OCI-LY3 (cell line): ENCODE data around the gene CASK.

Experiments
- H2AFZ ChIP-seq: fragments of 200-600, 300-600 bp; shearing (Covaris generic); 2 replicates; pipeline ENCODE4 v1.6.0; 2014; ENCODE audit warnings: antibody characterized with exemption, low read depth, low read length
- H3K27ac ChIP-seq: fragments of 200-600, 300-600 bp; sonication (generic); 2 replicates; pipeline ENCODE4 v1.5.1; 2014; ENCODE audit warnings: mild to moderate bottlenecking, low read length, moderate library complexity, mixed read lengths
- H3K27me3 ChIP-seq: fragments of 200-600, 300-600 bp; sonication (generic); 2 replicates; pipeline ENCODE4 v1.6.1; 2014; ENCODE audit warnings: low read depth, low read length, mixed read lengths
- H3K36me3 ChIP-seq: fragments of 200-600, 300-600 bp; sonication (generic); replicated peaks from 2 replicates; pipeline ENCODE3; 2014; ENCODE audit warnings: low read depth, low read length, mixed read lengths
- H3K4me1 ChIP-seq: fragments of 300-600, 200-600 bp; sonication (generic); 2 replicates; pipeline ENCODE4 v1.6.1; 2014; ENCODE audit warnings: low read length, mixed read lengths
- H3K4me2 ChIP-seq: fragments of 200-600, 300-600 bp; sonication (generic); 2 replicates; pipeline ENCODE4 v1.6.1; 2014; ENCODE audit warnings: low read length, mixed read lengths
- H3K4me3 ChIP-seq: fragments of 300-600, 200-600 bp; sonication (generic); 2 replicates; pipeline ENCODE4 v1.5.1; 2014; ENCODE audit warnings: antibody characterized with exemption, mild to moderate bottlenecking, low read length, moderate library complexity
- H3K79me2 ChIP-seq: fragments of 300-600, 200-600 bp; shearing (Covaris generic); 2 replicates; pipeline ENCODE4 v1.6.1; 2014; ENCODE audit warnings: mild to moderate bottlenecking, low read length, mixed read lengths
- H3K9ac ChIP-seq: fragments of 300-600, 200-600 bp; shearing (Covaris generic); 2 replicates; pipeline ENCODE4 v1.6.0; 2014; ENCODE audit warnings: mild to moderate bottlenecking, low read length, moderate library complexity
- H3K9me3 ChIP-seq: fragments of 200-600, 300-600 bp; shearing (Covaris generic); 2 replicates; pipeline ENCODE4 v1.6.1; 2014; ENCODE audit warnings: low read length, mixed read lengths; ENCODE audit not compliant: insufficient read depth
- H4K20me1 ChIP-seq: fragments of 200-600, 300-600 bp; sonication (generic); 2 replicates; pipeline ENCODE4 v1.6.1; 2016; ENCODE audit warnings: low read length, mixed read lengths; ENCODE audit not compliant: insufficient read depth
- CTCF ChIP-seq: fragments of 200-600, 300-600 bp; sonication (generic); IDR thresholded peaks from 2 replicates; pipeline ENCODE4 v1.5.1; 2014; ENCODE audit warnings: antibody characterized with exemption, low read length, low read depth
- EZH2phosphoT487 ChIP-seq: fragments of 200-600 bp; shearing (Covaris generic); IDR thresholded peaks from 2 replicates; pipeline ENCODE4 v1.6.1; 2018; ENCODE audit warnings: antibody characterized with exemption, mixed run types, low read depth

Gene CASK

GRCh38 chrX:41946989-41947612 lies 23.7 kb upstream of the CASK start:
- no peaks in the 10 kb centered on the region for H3K4me1 ChIP-seq
- H3K4me2 ChIP-seq = no peak overlapping the region
- H3K9ac ChIP-seq = no peak overlapping the region
- no peaks in the 10 kb centered on the region for H3K27me3 ChIP-seq
- H3K79me2 ChIP-seq = no peaks in the 10 kb centered on the region
- H2AFZ ChIP-seq = no peak overlapping the region
- H3K4me3 ChIP-seq = no peak overlapping the region
- H3K36me3 ChIP-seq = no peaks in the 10 kb centered on the region
- no peaks in the 10 kb centered on the region for H3K9me3 ChIP-seq
- no peak for TF ChIP-seq EZH2phosphoT487
- no peak overlapping the region for H3K27ac ChIP-seq
- no peaks in the 10 kb centered on the region for H4K20me1 ChIP-seq

GRCh38 chrX:41946235-41946634 lies 22.9 kb upstream of the CASK start:
- Histone ChIP-seq H3K27ac (no peak overlapping the region), H3K9me3 (no peaks in the 10 kb centered on the region), H3K79me2 (no peaks in the 10 kb centered on the region), H3K27me3 (no peaks in the 10 kb centered on the region), H3K36me3 (no peaks in the 10 kb centered on the region), H3K4me3 (no peak overlapping the region), H3K4me2 (no peak overlapping the region), H3K9ac (no peak overlapping the region), H2AFZ (no peak overlapping the region), H3K4me1 (no peaks in the 10 kb centered on the region), H4K20me1 (no peaks in the 10 kb centered on the region)
- no peak for TF ChIP-seq CTCF
- TF ChIP-seq EZH2phosphoT487 = no peak

DNA sequence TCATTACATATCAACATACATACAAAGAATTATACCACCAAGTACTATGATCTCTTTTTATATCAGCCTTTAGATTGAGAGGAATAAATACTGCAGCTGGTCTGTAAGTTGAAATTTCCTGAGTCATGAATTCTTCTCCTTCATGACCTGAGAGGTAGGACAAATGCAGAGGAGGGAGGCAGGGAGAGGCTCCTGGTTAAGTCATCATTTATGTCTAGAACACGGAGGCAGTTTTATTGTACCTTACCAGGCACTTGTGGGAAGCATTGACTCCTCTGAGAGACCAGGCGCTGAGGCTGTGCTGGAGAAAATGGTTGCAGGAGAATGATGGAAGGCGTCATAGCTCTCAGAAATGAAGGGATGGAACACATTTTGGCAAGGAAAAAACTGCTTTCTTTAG lies 12.5 kb upstream of the CASK start:
- Histone ChIP-seq H4K20me1 (no peaks in the 10 kb centered on the region), H3K27me3 (no peaks in the 10 kb centered on the region), H3K9ac (no peak overlapping the region), H3K4me1 (no peaks in the 10 kb centered on the region), H3K9me3 (no peaks in the 10 kb centered on the region), H3K4me2 (no peak overlapping the region), H3K36me3 (no peaks in the 10 kb centered on the region), H3K27ac (no peak overlapping the region), H3K4me3 (no peak overlapping the region), H3K79me2 (no peaks in the 10 kb centered on the region), H2AFZ (no peak overlapping the region)
- TF ChIP-seq CTCF = no peak

GRCh38 chrX:41933546-41933945 lies 10.2 kb upstream of the CASK start:
- no peak overlapping the region for H2AFZ ChIP-seq
- no peaks in the 10 kb centered on the region for H3K4me1 ChIP-seq
- H3K27me3 ChIP-seq = no peaks in the 10 kb centered on the region
- no peaks in the 10 kb centered on the region for H3K36me3 ChIP-seq
- no peak overlapping the region for H3K9ac ChIP-seq
- no peaks in the 10 kb centered on the region for H3K9me3 ChIP-seq
- no peak overlapping the region for H3K27ac ChIP-seq
- TF ChIP-seq CTCF = no peak
- TF ChIP-seq EZH2phosphoT487 = no peak
- H3K4me2 ChIP-seq = no peak overlapping the region
- H3K4me3 ChIP-seq = no peak overlapping the region
- no peaks in the 10 kb centered on the region for H3K79me2 ChIP-seq
- no peaks in the 10 kb centered on the region for H4K20me1 ChIP-seq

DNA sequence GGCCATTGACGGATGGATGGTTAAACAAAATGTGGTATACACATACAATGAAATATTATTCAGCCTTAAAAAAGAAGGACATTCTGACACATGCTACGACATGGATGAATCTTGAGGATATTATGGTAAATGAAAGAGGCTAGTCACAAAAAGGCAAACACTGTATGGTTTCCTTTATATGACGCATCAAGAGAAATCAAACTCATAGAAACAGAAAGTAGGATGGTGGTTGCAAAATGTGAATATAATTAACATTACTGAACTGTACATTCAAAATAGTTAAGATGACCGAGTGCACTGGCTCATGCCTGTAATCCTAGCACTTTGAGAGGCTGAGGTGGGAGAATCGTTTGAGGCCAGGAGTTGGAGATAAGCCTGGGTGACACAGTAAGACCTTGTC lies 9.5 kb upstream of the CASK start:
- Histone ChIP-seq H3K4me3 (no peak overlapping the region), H3K9me3 (no peaks in the 10 kb centered on the region), H3K36me3 (no peaks in the 10 kb centered on the region), H3K4me2 (no peak overlapping the region), H2AFZ (no peak overlapping the region), H3K4me1 (no peaks in the 10 kb centered on the region), H3K27ac (no peak overlapping the region), H3K9ac (no peak overlapping the region), H3K27me3 (no peaks in the 10 kb centered on the region), H4K20me1 (no peaks in the 10 kb centered on the region), H3K79me2 (no peaks in the 10 kb centered on the region)
- TF ChIP-seq EZH2phosphoT487 (no peak), CTCF (no peak)
